ENCODE measurements around the gene FAM163B.

The FAM163B gene

GRCh38 chr9:133647148-133647547 lies 38.0 kb upstream of the FAM163B start:
- Histone ChIP-seq H3K4me2 (ENCODE audit: low read length) (no peak overlapping the region), H3K79me2 (ENCODE audit: insufficient read depth, low read length) (no peaks in the 10 kb centered on the region), H3K4me3 (ENCODE audit: low read depth, low read length, poor library complexity, severe bottlenecking) (no peak overlapping the region), H3K27ac (ENCODE audit: low read depth, low read length, poor library complexity, severe bottlenecking) (no peak overlapping the region), H2AFZ (ENCODE audit: low read length) (no peak overlapping the region), H3K27me3 (ENCODE audit: insufficient read depth, low read length) (0 out of 2 replicates have a peak, but pooled peaks cover 5% of the 10 kb centered on the region), H3K9ac (ENCODE audit: low read length) (no peak overlapping the region), H3K36me3 (ENCODE audit: insufficient read depth, low read length) (no peaks in the 10 kb centered on the region), H3K9me2 (ENCODE audit: low read depth, low read length) (no peaks in the 10 kb centered on the region), H3K4me1 (ENCODE audit: insufficient read depth, low read length, severe bottlenecking) (no peaks in the 10 kb centered on the region), H3K9me3 (ENCODE audit: low read length) (no peaks in the 10 kb centered on the region), H4K20me1 (ENCODE audit: insufficient read depth, low read length) (no peaks in the 10 kb centered on the region), H3F3A (ENCODE audit: insufficient read depth, low read length) (no peaks in the 10 kb centered on the region)
- TF ChIP-seq EZH2 (IDR thresholded peaks at IDR 0.05; ENCODE audit: borderline replicate concordance, low read length) (no peak), CTCF (IDR thresholded peaks at IDR 0.05; ENCODE audit: low read length) (no peak)

GRCh38 chr9:133645021-133645765 lies 36.0 kb upstream of the FAM163B start:
- TF ChIP-seq EZH2 (IDR thresholded peaks at IDR 0.05; ENCODE audit: borderline replicate concordance, low read length) (no peak), CTCF (IDR thresholded peaks at IDR 0.05; ENCODE audit: low read length) (no peak)
- H3K36me3 ChIP-seq (ENCODE audit: insufficient read depth, low read length): no peaks in the 10 kb centered on the region
- H3F3A ChIP-seq (ENCODE audit: insufficient read depth, low read length): no peaks in the 10 kb centered on the region
- no peaks in the 10 kb centered on the region for H4K20me1 ChIP-seq (ENCODE audit: insufficient read depth, low read length)
- H3K9me3 ChIP-seq (ENCODE audit: low read length): no peaks in the 10 kb centered on the region
- H3K79me2 ChIP-seq (ENCODE audit: insufficient read depth, low read length): no peaks in the 10 kb centered on the region
- H3K4me2 ChIP-seq (ENCODE audit: low read length): no peak overlapping the region
- no peak overlapping the region for H3K4me3 ChIP-seq (ENCODE audit: low read depth, low read length, poor library complexity, severe bottlenecking)
- H3K27ac ChIP-seq (ENCODE audit: low read depth, low read length, poor library complexity, severe bottlenecking): no peak overlapping the region
- H3K9ac ChIP-seq (ENCODE audit: low read length): no peak overlapping the region
- H2AFZ ChIP-seq (ENCODE audit: low read length): no peak overlapping the region
- H3K4me1 ChIP-seq (ENCODE audit: insufficient read depth, low read length, severe bottlenecking): no peaks in the 10 kb centered on the region
- H3K9me2 ChIP-seq (ENCODE audit: low read depth, low read length): no peaks in the 10 kb centered on the region
- 0 out of 2 replicates have a peak, but pooled peaks cover 5% of the 10 kb centered on the region for H3K27me3 ChIP-seq (ENCODE audit: insufficient read depth, low read length)

GRCh38 chr9:133643978-133644760 lies 35.0 kb upstream of the FAM163B start:
- Histone ChIP-seq H3K36me3 (ENCODE audit: insufficient read depth, low read length) (no peaks in the 10 kb centered on the region), H3K4me2 (ENCODE audit: low read length) (no peak overlapping the region), H3K4me1 (ENCODE audit: insufficient read depth, low read length, severe bottlenecking) (no peaks in the 10 kb centered on the region), H3K4me3 (ENCODE audit: low read depth, low read length, poor library complexity, severe bottlenecking) (no peak overlapping the region), H4K20me1 (ENCODE audit: insufficient read depth, low read length) (no peaks in the 10 kb centered on the region), H3K9ac (ENCODE audit: low read length) (no peak overlapping the region), H3K27ac (ENCODE audit: low read depth, low read length, poor library complexity, severe bottlenecking) (no peak overlapping the region), H3K9me2 (ENCODE audit: low read depth, low read length) (no peaks in the 10 kb centered on the region), H3K27me3 (ENCODE audit: insufficient read depth, low read length) (0 out of 2 replicates have a peak, but pooled peaks cover 5% of the 10 kb centered on the region), H3K79me2 (ENCODE audit: insufficient read depth, low read length) (no peaks in the 10 kb centered on the region), H3K9me3 (ENCODE audit: low read length) (no peaks in the 10 kb centered on the region), H3F3A (ENCODE audit: insufficient read depth, low read length) (no peaks in the 10 kb centered on the region), H2AFZ (ENCODE audit: low read length) (no peak overlapping the region)
- TF ChIP-seq CTCF (IDR thresholded peaks at IDR 0.05; ENCODE audit: low read length) (no peak), EZH2 (IDR thresholded peaks at IDR 0.05; ENCODE audit: borderline replicate concordance, low read length) (no peak)
